Raji (cell line): ENCODE results near the gene C2orf72.

ENCODE experiments used
- POLR2A ChIP-seq: IDR thresholded peaks from 2 replicates; pipeline ENCODE4 v1.6.1; 2011; ENCODE audit warnings: low read depth, low read length, control low read depth; ENCODE audit not compliant: insufficient read depth

The C2orf72 gene

GRCh38 chr2:231008131-231008530, 29.2 kb upstream of the C2orf72 start:
- no peak for TF ChIP-seq POLR2A

- no peak for TF ChIP-seq POLR2A
Measured at GRCh38 chr2:231009236-231009919, 27.9 kb upstream of the C2orf72 start.

DNA sequence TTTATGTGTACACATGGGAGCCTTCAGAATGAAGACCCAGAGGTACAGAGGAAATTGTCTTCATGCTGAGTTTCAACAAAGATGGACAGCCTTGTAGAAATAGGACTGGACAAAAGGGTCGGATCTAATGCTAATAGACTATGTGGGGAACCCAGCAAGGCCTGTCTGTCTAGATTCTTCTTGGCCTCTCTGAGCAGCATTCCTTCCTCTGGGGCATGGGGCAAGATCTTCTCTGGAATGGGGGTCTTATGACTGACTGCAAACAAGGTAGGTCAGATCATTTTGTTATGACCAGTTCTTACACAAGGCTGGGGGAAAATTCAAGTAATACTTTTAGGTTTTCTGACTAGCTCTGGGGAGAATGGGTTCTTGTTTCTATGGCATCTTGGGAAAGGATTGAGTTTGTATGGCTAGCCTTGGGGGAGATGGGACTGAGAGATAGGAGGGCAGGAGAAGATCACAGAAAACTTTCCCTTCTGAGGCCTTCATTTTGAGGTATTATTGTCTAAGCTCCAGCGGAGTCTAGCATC, 27.1 kb upstream of the C2orf72 start:
- TF ChIP-seq POLR2A: no peak

DNA sequence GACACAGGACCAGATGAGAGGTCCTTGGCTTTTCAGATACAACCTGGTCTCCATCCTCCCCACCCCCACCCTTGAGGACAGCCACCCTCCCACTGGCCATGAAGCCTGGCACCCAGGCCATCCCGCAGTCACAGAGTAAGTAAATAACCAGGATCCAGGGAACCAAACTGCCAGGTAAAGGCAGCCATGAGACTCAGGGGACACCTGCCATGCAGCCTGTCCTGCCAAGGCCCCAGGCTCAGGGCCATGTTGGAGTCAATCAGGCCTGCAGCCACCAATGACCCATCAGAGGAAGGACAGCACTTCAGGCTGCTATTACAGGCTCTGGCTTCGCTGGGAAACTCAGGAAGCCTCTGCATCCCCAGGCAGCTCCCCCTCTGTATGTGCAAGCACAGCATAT, 25.8 kb upstream of the C2orf72 start:
- TF ChIP-seq POLR2A: no peak

- no peak for TF ChIP-seq POLR2A
Measured at GRCh38 chr2:231012463-231012862, 24.9 kb upstream of the C2orf72 start.

- TF ChIP-seq POLR2A: no peak
Measured at GRCh38 chr2:231013820-231014219, 23.5 kb upstream of the C2orf72 start.

GRCh38 chr2:231015478-231015877, 21.8 kb upstream of the C2orf72 start:
- no peak for TF ChIP-seq POLR2A

GRCh38 chr2:231015926-231016325, 21.4 kb upstream of the C2orf72 start:
- no peak for TF ChIP-seq POLR2A

- TF ChIP-seq POLR2A: no peak
Measured at GRCh38 chr2:231016566-231017230, 20.6 kb upstream of the C2orf72 start.

DNA sequence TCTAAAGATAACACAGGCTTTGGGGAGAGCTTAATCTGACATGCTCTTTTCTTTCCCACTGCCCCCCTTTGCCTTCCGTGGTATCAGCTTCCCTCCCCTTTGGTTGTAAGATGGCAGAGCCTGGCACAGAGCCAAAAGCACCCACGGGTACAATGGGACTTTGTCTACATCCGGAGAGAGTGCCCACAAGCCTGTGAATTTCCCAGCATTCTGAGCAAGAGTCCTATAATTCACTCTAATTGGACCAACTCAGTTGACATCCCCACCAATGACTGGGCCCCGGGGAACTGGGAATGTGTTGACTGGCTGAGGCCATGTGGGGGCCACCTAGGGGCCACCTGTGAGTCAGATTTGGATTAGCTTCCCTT, 20.1 kb upstream of the C2orf72 start:
- TF ChIP-seq POLR2A: no peak

DNA sequence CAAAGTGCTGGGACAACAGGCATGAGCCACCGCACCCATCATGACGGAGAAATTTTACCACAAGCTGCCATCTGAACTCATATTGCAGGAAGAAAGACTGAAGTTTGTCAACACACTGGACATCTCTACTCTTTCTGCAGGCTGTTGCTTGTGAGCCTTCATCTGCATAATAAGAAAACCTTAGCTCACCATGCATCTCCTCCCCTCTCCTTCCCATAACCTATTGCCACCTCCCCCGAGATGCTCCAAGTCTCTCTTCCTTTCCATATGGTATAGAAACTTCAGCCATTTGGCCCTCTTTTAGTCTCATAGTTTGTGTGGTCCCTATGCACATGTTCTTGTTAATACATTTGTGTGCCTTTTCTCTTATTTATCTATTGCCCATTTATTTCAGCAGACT, 19.1 kb upstream of the C2orf72 start:
- no peak for TF ChIP-seq POLR2A

DNA sequence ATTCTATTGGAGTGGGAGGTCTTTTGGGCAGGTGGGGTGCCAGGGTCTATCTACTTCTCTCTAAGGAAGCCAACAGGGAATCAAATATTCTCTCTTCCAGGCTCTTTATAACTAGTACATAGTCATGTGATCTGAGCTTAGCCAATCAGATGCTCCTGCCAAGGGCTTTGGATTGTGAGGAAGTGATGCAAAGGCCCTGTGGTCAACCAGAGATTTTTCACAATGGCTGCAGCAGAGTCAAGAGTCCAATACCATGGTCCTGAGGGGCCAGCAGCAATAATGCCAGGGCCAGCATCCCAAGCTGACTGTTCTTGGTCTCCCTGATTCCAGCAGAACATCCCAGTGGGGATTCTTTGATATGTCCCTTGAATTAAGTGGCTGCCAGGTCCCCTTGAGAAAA, 8.4 kb upstream of the C2orf72 start:
- TF ChIP-seq POLR2A: no peak

- no peak for TF ChIP-seq POLR2A
Measured at GRCh38 chr2:231029563-231029962, 7.8 kb upstream of the C2orf72 start.

GRCh38 chr2:231030725-231031124, 6.6 kb upstream of the C2orf72 start:
- TF ChIP-seq POLR2A: no peak

DNA sequence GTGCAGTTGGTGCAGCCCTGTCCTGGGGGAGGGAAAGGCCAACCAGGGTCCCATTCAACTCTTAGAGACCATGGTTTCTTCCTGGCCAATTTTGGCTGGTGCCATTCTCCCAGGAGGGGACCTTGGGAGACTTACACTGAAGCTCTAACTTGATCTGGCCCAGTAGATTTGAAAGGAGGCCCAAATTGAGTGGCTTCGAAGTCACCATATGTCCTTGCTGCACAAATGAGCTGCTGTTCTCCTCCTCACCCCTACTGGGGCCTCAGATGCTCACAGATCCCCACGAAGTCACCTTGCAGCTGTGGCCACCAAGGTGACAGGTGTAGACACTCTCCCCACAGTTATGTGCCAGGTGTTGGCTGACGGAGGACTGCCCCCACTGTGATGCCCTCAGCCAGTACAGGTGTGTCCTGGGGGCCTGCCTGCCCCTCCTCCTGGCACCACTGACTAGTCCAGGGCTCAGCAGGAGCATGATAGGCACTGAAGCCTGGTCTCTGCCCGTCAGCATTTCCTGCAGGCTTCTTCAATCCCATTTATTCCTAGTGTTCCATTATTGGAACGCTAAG, 4.7 kb upstream of the C2orf72 start:
- TF ChIP-seq POLR2A: no peak
